SJSA1 (cell line): ENCODE results near the gene INTS3. TPM values are rescaled to one million over a fixed set of nuclear protein-coding genes. Genes with fewer than 3 reads are reported as not detected.
A peak's percentile ranks its signal among the peaks of the same experiment; 100 is the strongest.

Source experiments
- DNase-seq, 2 experiments: peaks; one replicate each; pipeline ENCODE4 v3.0.0-alpha.2; 2015 to 2020; ENCODE audit warnings: low spot score in 2 of 2, low read depth in 1 of 2
- H3K27ac ChIP-seq: fragments of 250-450 bp; sonication (Bioruptor Pico); 2 replicates; pipeline ENCODE4 v1.5.1; 2020; ENCODE audit warnings: mild to moderate bottlenecking, moderate library complexity
- H3K27me3 ChIP-seq: fragments of 250-450 bp; sonication (Bioruptor Pico); replicated peaks from 2 replicates; pipeline ENCODE4 v1.5.1; 2020; ENCODE audit warnings: mild to moderate bottlenecking, moderate library complexity
- H3K36me3 ChIP-seq: fragments of 250-450 bp; sonication (Bioruptor Pico); 2 replicates; pipeline ENCODE4 v1.5.1; 2020; ENCODE audit warnings: mild to moderate bottlenecking
- H3K4me1 ChIP-seq: fragments of 250-450 bp; sonication (Bioruptor Pico); replicated peaks from 2 replicates; pipeline ENCODE4 v1.6.1; 2021; ENCODE audit warnings: mild to moderate bottlenecking
- H3K4me3 ChIP-seq: fragments of 250-450 bp; sonication (Bioruptor Pico); 2 replicates; pipeline ENCODE4 v1.5.1; 2020; ENCODE audit warnings: mild to moderate bottlenecking
- H3K9me3 ChIP-seq: fragments of 250-450 bp; sonication (Bioruptor Pico); replicated peaks from 2 replicates; pipeline ENCODE4 v1.5.1; 2020; ENCODE audit warnings: mild to moderate bottlenecking
- total RNA-seq: library from RNA; depleted of rRNA; stranded (reverse); fragments of >200 nt; shearing (Covaris generic); gene quantifications from 2 replicates; pipeline ENCODE4 v1.2.3, GENCODE V29; 2014; rRNA removed

The INTS3 gene
- total RNA-seq, 1 experiment from 2014 or later, result 23.4 TPM

GRCh38 chr1:153805042-153805745 is 77.3 kb downstream of the INTS3 start:
- Histone ChIP-seq H3K27me3 (no peaks in the 10 kb centered on the region), H3K4me3 (no peak overlapping the region), H3K4me1 (peaks cover 9% of the 10 kb centered on the region), H3K27ac (no peak overlapping the region), H3K36me3 (peaks cover 9% of the 10 kb centered on the region), H3K9me3 (no peaks in the 10 kb centered on the region)
- peak; percentile 62 to 79 for DNase-seq

GRCh38 chr1:153805886-153806719 is 78.3 kb downstream of the INTS3 start:
- Histone ChIP-seq H3K4me1 (peaks cover 9% of the 10 kb centered on the region), H3K27me3 (no peaks in the 10 kb centered on the region), H3K9me3 (no peaks in the 10 kb centered on the region), H3K27ac (no peak overlapping the region), H3K36me3 (peaks cover 18% of the 10 kb centered on the region), H3K4me3 (no peak overlapping the region)
- DNase-seq, result no peak

GRCh38 chr1:153816283-153816889 is 88.5 kb downstream of the INTS3 start:
- H3K9me3 ChIP-seq, result no peaks in the 10 kb centered on the region
- no peak overlapping the region for H3K4me3 ChIP-seq
- no peaks in the 10 kb centered on the region for H3K4me1 ChIP-seq
- H3K27ac ChIP-seq, result no peak overlapping the region
- peaks cover 67% of the 10 kb centered on the region for H3K36me3 ChIP-seq
- no peaks in the 10 kb centered on the region for H3K27me3 ChIP-seq
- DNase-seq, result no peak

GRCh38 chr1:153818876-153819275 is 91.0 kb downstream of the INTS3 start:
- no peak for DNase-seq
- H3K27ac ChIP-seq, result no peak overlapping the region
- no peaks in the 10 kb centered on the region for H3K4me1 ChIP-seq
- peaks cover 48% of the 10 kb centered on the region for H3K36me3 ChIP-seq
- no peak overlapping the region for H3K4me3 ChIP-seq
- H3K9me3 ChIP-seq, result no peaks in the 10 kb centered on the region; the same call in 1 of the 2 replicates
- no peaks in the 10 kb centered on the region for H3K27me3 ChIP-seq

Other genes starting within 250 kb of the INTS3 start
- 609 and 771 TPM in 2 replicates for gene S100A6, start 192.1 kb upstream of the INTS3 start, total RNA-seq
- not detected in 2 replicates for gene S100A5, start 187.1 kb upstream of the INTS3 start, total RNA-seq
- gene S100A4, start 182.2 kb upstream of the INTS3 start, total RNA-seq, result 5.0 and 9.5 TPM in 2 replicates
- gene S100A3, start 178.8 kb upstream of the INTS3 start, total RNA-seq, result 0.31 and 2.9 TPM in 2 replicates
- 5.3 and 15.8 TPM in 2 replicates for gene S100A2, start 162.2 kb upstream of the INTS3 start, total RNA-seq
- gene S100A16, start 114.9 kb upstream of the INTS3 start, total RNA-seq, result 38.8 and 39.8 TPM in 2 replicates
- gene S100A14, start 111.7 kb upstream of the INTS3 start, total RNA-seq, result not detected in 2 replicates
- 74.0 and 135 TPM in 2 replicates for gene S100A13, start 100.5 kb upstream of the INTS3 start, total RNA-seq
- 0.32 TPM in 1 of 2 replicates, not detected in the other for gene S100A1, start 99.6 kb upstream of the INTS3 start, total RNA-seq
- gene CHTOP, start 94.0 kb upstream of the INTS3 start, total RNA-seq, result 31.0 and 50.8 TPM in 2 replicates
- gene SNAPIN, start 69.3 kb upstream of the INTS3 start, total RNA-seq, result 48.0 and 59.3 TPM in 2 replicates
- gene ILF2, start 57.1 kb upstream of the INTS3 start, total RNA-seq, result 347 and 370 TPM in 2 replicates
- gene NPR1, start 49.4 kb upstream of the INTS3 start, total RNA-seq, result 0.05 TPM in 1 of 2 replicates, not detected in the other
- 5.7 and 11.9 TPM in 2 replicates for gene SLC27A3, start 47.4 kb downstream of the INTS3 start, total RNA-seq
- 3.7 and 4.6 TPM in 2 replicates for gene GATAD2B, start 194.9 kb downstream of the INTS3 start, total RNA-seq
- 3.9 and 12.6 TPM in 2 replicates for gene DENND4B, start 218.7 kb downstream of the INTS3 start, total RNA-seq
- gene CRTC2, start 230.6 kb downstream of the INTS3 start, total RNA-seq, result 10.0 and 10.3 TPM in 2 replicates
- 141 and 153 TPM in 2 replicates for gene SLC39A1, start 235.5 kb downstream of the INTS3 start, total RNA-seq
- 3.2 and 4.0 TPM in 2 replicates for gene CREB3L4, start 239.9 kb downstream of the INTS3 start, total RNA-seq
- gene JTB, start 249.6 kb downstream of the INTS3 start, total RNA-seq, result 232 and 279 TPM in 2 replicates